ENCODE results near the gene ELMO3. TPM values are rescaled to one million over a fixed set of nuclear protein-coding genes. Genes with fewer than 3 reads are reported as not detected.

Gene ELMO3
- total and polyA plus RNA-seq, 2 donors (not counting 1 experiment from before 2014, with no cell fraction given), result 0.33 to 0.36 TPM

DNA sequence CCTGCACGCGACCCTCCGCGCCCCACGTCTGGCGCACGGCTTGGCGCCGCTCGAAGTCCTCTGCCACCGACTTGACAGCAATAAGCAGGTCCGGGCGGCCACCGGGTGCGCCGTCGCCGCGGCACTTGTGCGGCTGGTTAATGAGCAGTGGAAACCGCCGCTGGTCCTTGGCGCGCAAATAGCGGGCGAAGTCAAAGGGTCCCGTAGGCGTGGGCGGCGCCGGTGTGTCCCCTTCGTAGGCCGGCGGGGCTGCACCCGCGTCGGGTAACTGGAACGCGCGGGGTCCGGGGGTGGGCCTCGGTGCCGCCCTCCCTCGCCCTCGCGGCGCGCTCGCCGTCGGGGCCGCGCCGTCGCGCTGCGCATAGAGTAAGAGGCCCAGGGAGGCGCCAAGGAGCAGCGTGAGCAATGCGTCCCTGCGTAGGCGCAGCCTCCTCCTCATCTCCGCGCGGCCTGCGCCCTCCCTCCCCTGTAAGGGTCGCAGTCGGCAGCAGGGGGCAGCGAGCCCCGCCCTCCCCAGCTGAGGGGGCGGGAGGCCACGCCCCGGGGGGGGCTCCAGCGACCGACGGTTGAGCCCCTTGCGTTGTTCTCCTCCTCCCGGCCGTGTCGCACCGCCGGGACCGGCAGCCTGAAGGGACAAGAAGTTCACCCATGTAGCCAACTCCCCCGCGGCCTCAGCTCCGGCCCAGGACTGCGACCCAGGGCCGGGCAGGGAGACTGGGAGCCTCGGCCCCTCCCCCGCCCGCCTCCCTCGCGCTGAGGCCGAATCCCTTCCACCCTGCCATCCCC, 48.7 kb upstream of the ELMO3 start:
- Histone ChIP-seq H3K9me3 (ENCODE audit: control insufficient read depth, insufficient read depth, low read depth, low read length) (no peaks in the 10 kb centered on the region), H3K79me2 (ENCODE audit: control insufficient read depth, insufficient read depth, low read length) (no peaks in the 10 kb centered on the region), H3K4me1 (ENCODE audit: control insufficient read depth, extremely low read depth, insufficient read depth, low read length) (peaks cover 2% of the 10 kb centered on the region), H3K27me3 (ENCODE audit: control insufficient read depth, insufficient read depth, low read length) (no peaks in the 10 kb centered on the region), H2AFZ (ENCODE audit: low read length) (no peak overlapping the region), H3K9ac (ENCODE audit: insufficient read depth, low read length) (peak overlapping the region; percentile 95), H3K36me3 (ENCODE audit: control insufficient read depth, insufficient read depth, low read length) (peaks cover 17% of the 10 kb centered on the region), H3K4me3 (replicated peaks in 1 of 4; ENCODE audit: control extremely low read depth in 1 of 4, insufficient read depth in 1 of 4, low read depth in 3 of 4, low read length in 4 of 4) (peak overlapping the region; percentile 53 to 78 (median 70)), H3K4me2 (ENCODE audit: extremely low read depth, insufficient read depth, low read length) (peak overlapping the region; percentile 79), H3K27ac (ENCODE audit: insufficient read depth, low read length) (peak overlapping the region; percentile 86), H4K20me1 (ENCODE audit: control insufficient read depth, extremely low read depth, insufficient read depth, low read length) (no peaks in the 10 kb centered on the region)
- peak; percentile 78 to 84 for DNase-seq (ENCODE audit: low read depth in 2 of 2)
- no peak for TF ChIP-seq EZH2 (IDR thresholded peaks at IDR 0.05; ENCODE audit: low read length, missing control alignments)
- TF ChIP-seq, protein P1, sequence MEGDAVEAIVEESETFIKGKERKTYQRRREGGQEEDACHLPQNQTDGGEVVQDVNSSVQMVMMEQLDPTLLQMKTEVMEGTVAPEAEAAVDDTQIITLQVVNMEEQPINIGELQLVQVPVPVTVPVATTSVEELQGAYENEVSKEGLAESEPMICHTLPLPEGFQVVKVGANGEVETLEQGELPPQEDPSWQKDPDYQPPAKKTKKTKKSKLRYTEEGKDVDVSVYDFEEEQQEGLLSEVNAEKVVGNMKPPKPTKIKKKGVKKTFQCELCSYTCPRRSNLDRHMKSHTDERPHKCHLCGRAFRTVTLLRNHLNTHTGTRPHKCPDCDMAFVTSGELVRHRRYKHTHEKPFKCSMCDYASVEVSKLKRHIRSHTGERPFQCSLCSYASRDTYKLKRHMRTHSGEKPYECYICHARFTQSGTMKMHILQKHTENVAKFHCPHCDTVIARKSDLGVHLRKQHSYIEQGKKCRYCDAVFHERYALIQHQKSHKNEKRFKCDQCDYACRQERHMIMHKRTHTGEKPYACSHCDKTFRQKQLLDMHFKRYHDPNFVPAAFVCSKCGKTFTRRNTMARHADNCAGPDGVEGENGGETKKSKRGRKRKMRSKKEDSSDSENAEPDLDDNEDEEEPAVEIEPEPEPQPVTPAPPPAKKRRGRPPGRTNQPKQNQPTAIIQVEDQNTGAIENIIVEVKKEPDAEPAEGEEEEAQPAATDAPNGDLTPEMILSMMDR (conservative IDR thresholded peaks at IDR 0.05 in 1 of 2, IDR thresholded peaks at IDR 0.05 in 1 of 2; ENCODE audit: low read depth in 1 of 2, low read length in 2 of 2), result no peak

DNA sequence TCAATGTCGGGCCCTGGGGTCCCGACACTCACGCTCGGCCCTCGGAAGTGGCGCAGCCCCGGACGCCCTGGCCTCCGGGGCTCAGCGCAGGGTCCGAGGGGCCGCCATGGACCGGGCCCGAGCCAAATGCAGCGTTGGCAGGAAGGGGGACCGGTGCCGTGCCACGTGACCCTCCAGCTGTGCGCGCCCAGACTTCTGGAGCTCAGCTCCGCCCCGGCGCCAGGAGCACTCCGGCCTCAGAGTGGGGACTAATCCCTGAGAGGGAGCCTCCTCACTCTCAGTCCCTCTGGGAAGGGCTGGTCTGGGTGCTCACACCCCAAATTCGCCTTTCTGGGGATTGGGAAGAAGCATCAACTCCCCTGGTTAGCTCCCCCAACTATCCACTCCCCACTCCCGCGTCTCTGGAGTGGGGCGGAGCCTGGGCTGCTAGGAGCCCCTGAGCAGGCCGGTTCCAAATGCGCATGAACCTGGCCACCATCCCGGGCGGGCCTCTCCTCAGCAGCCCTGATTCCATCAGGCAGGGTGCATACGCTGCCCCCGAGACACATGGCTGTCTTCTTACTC, 48.0 kb upstream of the ELMO3 start, which contains the start of gene B3GNT9:
TSS of gene B3GNT9 (minus strand) at position 166 of the 564 bp plus-strand sequence. CDS start 513 bp downstream, outside the sequence.
- Histone ChIP-seq H3K36me3 (ENCODE audit: control insufficient read depth, insufficient read depth, low read length) (peaks cover 16% of the 10 kb centered on the region), H3K4me1 (ENCODE audit: control insufficient read depth, extremely low read depth, insufficient read depth, low read length) (peaks cover 2% of the 10 kb centered on the region), H3K79me2 (ENCODE audit: control insufficient read depth, insufficient read depth, low read length) (no peaks in the 10 kb centered on the region), H3K27ac (ENCODE audit: insufficient read depth, low read length) (peak within 1 kb of the TSS; percentile 86), H2AFZ (ENCODE audit: low read length) (peak within 1 kb of the TSS; percentile 81), H3K4me3 (replicated peaks in 1 of 4; ENCODE audit: control extremely low read depth in 1 of 4, insufficient read depth in 1 of 4, low read depth in 3 of 4, low read length in 4 of 4) (peak within 1 kb of the TSS; percentile 53 to 78 (median 70)), H3K4me2 (ENCODE audit: extremely low read depth, insufficient read depth, low read length) (peak within 1 kb of the TSS; percentile 79), H4K20me1 (ENCODE audit: control insufficient read depth, extremely low read depth, insufficient read depth, low read length) (no peaks in the 10 kb centered on the region), H3K9me3 (ENCODE audit: control insufficient read depth, insufficient read depth, low read depth, low read length) (no peaks in the 10 kb centered on the region), H3K9ac (ENCODE audit: insufficient read depth, low read length) (peak within 1 kb of the TSS; percentile 95), H3K27me3 (ENCODE audit: control insufficient read depth, insufficient read depth, low read length) (no peaks in the 10 kb centered on the region)
- DNase-seq (ENCODE audit: low read depth in 2 of 2), result peak; percentile 77 to 81
- no peak for TF ChIP-seq EZH2 (IDR thresholded peaks at IDR 0.05; ENCODE audit: low read length, missing control alignments)
- TF ChIP-seq, protein P1 (conservative IDR thresholded peaks at IDR 0.05 in 1 of 2, IDR thresholded peaks at IDR 0.05 in 1 of 2; ENCODE audit: low read depth in 1 of 2, low read length in 2 of 2), result no peak

DNA sequence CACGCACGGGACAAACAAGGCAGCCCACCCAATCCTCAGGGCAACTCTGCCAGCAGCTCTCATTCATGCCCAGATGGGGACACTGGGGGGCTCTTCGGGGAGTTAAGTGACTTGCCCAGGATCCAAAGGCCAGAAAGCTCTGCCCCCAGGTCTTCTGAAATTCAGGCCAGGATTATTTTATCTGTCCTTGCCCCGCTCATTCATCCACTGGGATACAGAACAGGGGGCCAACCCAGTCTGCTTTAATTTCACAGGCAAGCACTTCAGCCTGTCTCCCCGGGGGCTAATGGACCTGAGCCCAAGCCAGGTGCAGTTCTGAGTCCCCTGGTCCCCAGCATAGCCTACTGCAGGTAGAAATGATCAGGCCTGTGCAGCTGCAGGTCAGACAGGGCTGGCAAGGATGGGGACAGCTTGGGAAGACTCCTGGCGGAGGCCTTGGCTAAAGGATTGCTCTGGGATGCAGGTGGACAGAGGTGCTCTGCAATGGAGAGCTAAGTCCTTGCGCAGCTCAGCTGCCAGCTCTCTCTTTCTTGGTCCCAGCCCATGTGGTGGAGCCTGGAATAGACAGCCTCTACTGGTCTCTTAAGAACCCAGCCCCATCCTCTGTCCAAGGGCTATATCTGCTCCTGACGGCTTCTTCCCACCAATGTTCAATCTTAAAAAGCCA, 47.4 kb upstream of the ELMO3 start:
- H3K9ac ChIP-seq (ENCODE audit: insufficient read depth, low read length), result peak overlapping the region; percentile 95
- no peaks in the 10 kb centered on the region for H4K20me1 ChIP-seq (ENCODE audit: control insufficient read depth, extremely low read depth, insufficient read depth, low read length)
- no peak for DNase-seq (ENCODE audit: low read depth in 2 of 2)
- peak overlapping the region in 2 of 4 experiments; percentile 68 to 78 for H3K4me3 ChIP-seq (replicated peaks in 1 of 4; ENCODE audit: control extremely low read depth in 1 of 4, insufficient read depth in 1 of 4, low read depth in 3 of 4, low read length in 4 of 4)
- H3K9me3 ChIP-seq (ENCODE audit: control insufficient read depth, insufficient read depth, low read depth, low read length), result no peaks in the 10 kb centered on the region
- H3K79me2 ChIP-seq (ENCODE audit: control insufficient read depth, insufficient read depth, low read length), result no peaks in the 10 kb centered on the region
- TF ChIP-seq, protein P1 (conservative IDR thresholded peaks at IDR 0.05 in 1 of 2, IDR thresholded peaks at IDR 0.05 in 1 of 2; ENCODE audit: low read depth in 1 of 2, low read length in 2 of 2), result no peak
- no peak for TF ChIP-seq EZH2 (IDR thresholded peaks at IDR 0.05; ENCODE audit: low read length, missing control alignments)
- H3K27ac ChIP-seq (ENCODE audit: insufficient read depth, low read length), result peak overlapping the region; percentile 86
- H3K4me2 ChIP-seq (ENCODE audit: extremely low read depth, insufficient read depth, low read length), result peak overlapping the region; percentile 79
- peaks cover 2% of the 10 kb centered on the region for H3K4me1 ChIP-seq (ENCODE audit: control insufficient read depth, extremely low read depth, insufficient read depth, low read length)
- H3K36me3 ChIP-seq (ENCODE audit: control insufficient read depth, insufficient read depth, low read length), result peaks cover 14% of the 10 kb centered on the region
- peak overlapping the region; percentile 2 for H2AFZ ChIP-seq (ENCODE audit: low read length)
- no peaks in the 10 kb centered on the region for H3K27me3 ChIP-seq (ENCODE audit: control insufficient read depth, insufficient read depth, low read length)

All from fibroblast of lung (primary cell).